ENCODE measurements around the gene SEZ6L.

Gene SEZ6L

DNA sequence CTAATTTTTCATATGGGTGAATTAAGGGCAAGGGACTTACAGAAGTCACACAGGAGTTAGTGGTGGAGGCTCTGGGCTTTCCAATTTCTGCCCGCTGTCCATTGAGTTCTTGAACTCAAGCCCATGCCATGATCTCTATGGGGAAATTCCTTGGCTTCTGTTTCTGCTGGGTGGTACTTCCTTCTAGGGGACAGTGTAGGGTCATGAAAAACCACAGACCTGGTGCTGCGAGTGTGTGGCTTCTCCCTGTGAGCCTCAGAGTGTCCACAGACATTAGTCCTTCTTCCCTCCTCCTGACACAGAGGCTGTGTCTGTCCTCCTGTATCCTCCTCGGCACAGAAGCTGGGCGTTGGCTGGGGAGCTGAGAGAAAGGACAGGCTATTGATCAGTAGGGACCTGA lies 6.3 kb upstream of the SEZ6L start:
- H3K4me3 ChIP-seq (ENCODE audit: low read depth, low read length), result no peak overlapping the region
- no peak for DNase-seq (ENCODE audit: low read depth)
- TF ChIP-seq CTCF (IDR thresholded peaks at IDR 0.05; ENCODE audit: control insufficient read depth, extremely low read depth, insufficient read depth), result no peak

DNA sequence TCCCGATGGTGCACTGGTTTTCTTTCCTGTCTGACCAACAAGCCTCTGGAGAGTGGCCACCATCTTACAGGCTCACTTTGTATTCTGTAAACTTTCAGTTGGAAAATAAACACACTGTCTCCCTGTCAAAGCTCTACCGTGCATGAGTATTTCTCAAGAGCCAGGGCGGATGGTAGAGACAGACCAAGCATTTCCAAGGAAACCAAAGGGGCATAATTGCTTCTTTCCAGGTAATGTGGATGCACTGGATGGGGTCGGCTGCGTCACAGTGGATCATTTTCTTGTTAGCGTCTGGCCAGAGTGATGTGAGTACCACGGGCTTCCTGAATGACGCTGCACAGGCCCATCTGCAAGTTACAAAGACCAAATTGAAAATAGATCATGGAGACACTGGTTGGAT lies 5.1 kb upstream of the SEZ6L start:
- no peak overlapping the region for H3K4me3 ChIP-seq (ENCODE audit: low read depth, low read length)
- no peak for DNase-seq (ENCODE audit: low read depth)
- TF ChIP-seq CTCF (IDR thresholded peaks at IDR 0.05; ENCODE audit: control insufficient read depth, extremely low read depth, insufficient read depth), result no peak

GRCh38 chr22:26168330-26168851 lies 871 bp upstream of the SEZ6L start:
- no peak for TF ChIP-seq CTCF (IDR thresholded peaks at IDR 0.05; ENCODE audit: control insufficient read depth, extremely low read depth, insufficient read depth)
- H3K4me3 ChIP-seq (ENCODE audit: low read depth, low read length), result no peak overlapping the region
- no peak for DNase-seq (ENCODE audit: low read depth)

GRCh38 chr22:26168939-26169314 lies 335 bp upstream of the SEZ6L start:
- no peak for DNase-seq (ENCODE audit: low read depth)
- TF ChIP-seq CTCF (IDR thresholded peaks at IDR 0.05; ENCODE audit: control insufficient read depth, extremely low read depth, insufficient read depth), result no peak
- H3K4me3 ChIP-seq (ENCODE audit: low read depth, low read length), result no peak overlapping the region

- H3K4me3 ChIP-seq (ENCODE audit: low read depth, low read length), result no peak overlapping the region
- DNase-seq (ENCODE audit: low read depth), result no peak
- no peak for TF ChIP-seq CTCF (IDR thresholded peaks at IDR 0.05; ENCODE audit: control insufficient read depth, extremely low read depth, insufficient read depth)
Measured at GRCh38 chr22:26170112-26170492, 840 bp downstream of the SEZ6L start.

DNA sequence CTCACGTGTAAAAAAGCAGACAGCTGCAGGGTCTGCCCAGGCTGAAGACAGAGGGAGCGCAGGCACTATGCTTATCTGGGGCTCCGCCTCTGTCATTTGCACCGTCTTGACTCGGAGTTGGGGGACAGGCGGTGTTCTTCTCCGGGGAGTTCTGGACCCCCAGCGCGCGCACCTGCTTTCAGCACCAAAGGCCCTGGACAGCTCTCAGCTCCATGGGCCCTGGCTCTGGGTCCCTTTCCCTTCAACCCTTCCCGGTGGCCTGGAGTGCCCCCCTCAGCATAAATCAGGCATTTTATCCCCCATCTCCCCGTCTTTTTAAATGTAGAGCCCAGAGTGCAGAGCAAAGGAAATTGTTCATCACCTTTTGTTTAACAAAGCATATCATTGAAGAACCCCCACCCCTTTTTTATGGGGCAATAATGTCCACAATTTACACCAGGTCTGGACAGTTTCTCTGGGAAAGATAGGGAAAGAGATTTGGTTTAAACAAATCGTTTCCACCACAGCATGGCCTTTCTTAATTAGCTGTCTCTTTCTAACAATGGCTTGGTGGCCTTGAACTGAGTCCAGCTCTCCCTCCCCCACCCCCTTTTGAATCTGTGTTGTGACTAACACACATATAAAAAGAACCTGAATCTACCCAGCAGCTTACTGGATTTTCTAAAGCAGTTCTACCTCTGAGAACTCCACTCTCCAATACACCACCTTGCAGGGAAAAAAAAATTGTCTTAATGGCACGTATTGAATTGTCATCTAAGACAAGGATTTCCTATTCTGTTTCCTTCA lies 1.7 kb downstream of the SEZ6L start:
- DNase-seq (ENCODE audit: low read depth), result no peak
- no peak for TF ChIP-seq CTCF (IDR thresholded peaks at IDR 0.05; ENCODE audit: control insufficient read depth, extremely low read depth, insufficient read depth)
- H3K4me3 ChIP-seq (ENCODE audit: low read depth, low read length), result no peak overlapping the region
